H1 (cell line): ENCODE results near the gene P3H2. TPM values are rescaled to one million over a fixed set of nuclear protein-coding genes. Genes with fewer than 3 reads are reported as not detected.

ENCODE experiments used
- CHD1 ChIP-seq: IDR thresholded peaks from 2 replicates; pipeline ENCODE4 v1.6.1; 2012; ENCODE audit warnings: low read depth, low read length, improper control_type of control experiment
- CREB1 ChIP-seq: IDR thresholded peaks from 2 replicates; pipeline ENCODE4 v1.6.1; 2012; ENCODE audit warnings: inconsistent platforms
- HDAC2 ChIP-seq, 2 experiments: fragments of 300-600 bp in 1 of 2; sonication (generic) in 1 of 2; IDR thresholded peaks; 2 replicates each; pipeline ENCODE4 v1.6.1; 2011 to 2012; ENCODE audit warnings: low read depth in 2 of 2, low read length in 2 of 2, mild to moderate bottlenecking in 2 of 2, moderate library complexity in 2 of 2, borderline replicate concordance in 1 of 2, inconsistent platforms in 1 of 2
- TEAD4 ChIP-seq: IDR thresholded peaks from 2 replicates; pipeline ENCODE4 v1.6.1; 2012; ENCODE audit warnings: low read depth, low read length, inconsistent platforms, mixed read lengths
- polyA plus RNA-seq, 7 experiments: library from polyadenylated mRNA; depleted of rRNA in 3 of 7; stranded (reverse) in 5 of 7; unstranded in 2 of 7; fragments of >200 nt in 5 of 7; fragments of 200-250 nt in 2 of 7; gene quantifications; 1 replicate in 5 of 7; 2 replicates in 1 of 7; 4 replicates in 1 of 7; pipeline versions ENCODE4 v1.2.1 to v1.2.3, GENCODE V29; 2011 to 2013; ENCODE audit warnings: missing spikeins in 2 of 7, mixed read lengths in 2 of 7
- total RNA-seq: library from RNA; stranded (reverse); fragmentation: NEBNext Ultra II Directional; extraction: Animal tissue kit (Norgen Biotek cat#: 25700); gene quantifications from 2 replicates; pipeline ENCODE4 v1.2.1, GENCODE V29; 2021

P3H2 gene
- total and polyA plus RNA-seq, 2 of the 8 experiments (the other 6 are each of a cell fraction or from before 2014, with no cell fraction given): 40.5 to 60.4 TPM

GRCh38 chr3:189908646-189909045 is 212.1 kb downstream of the P3H2 start (continued):
- TF ChIP-seq HDAC2 (IDR thresholded peaks at IDR 0.05; ENCODE audit: borderline replicate concordance in 1 of 2, low read depth in 2 of 2, low read length in 2 of 2) (no peak), TEAD4 (no peak), CREB1 (no peak), CHD1 (no peak)
- TF ChIP-seq, all 59 proteins: peak for 0
